Measurements from ENCODE around the gene HPS1. TPM values are rescaled to one million over a fixed set of nuclear protein-coding genes. Genes with fewer than 3 reads are reported as not detected.

The HPS1 gene
- total and polyA plus RNA-seq, 2 of the 8 experiments (the other 6 are each of a cell fraction or from before 2014, with no cell fraction given), result 38.7 to 61.7 TPM

DNA sequence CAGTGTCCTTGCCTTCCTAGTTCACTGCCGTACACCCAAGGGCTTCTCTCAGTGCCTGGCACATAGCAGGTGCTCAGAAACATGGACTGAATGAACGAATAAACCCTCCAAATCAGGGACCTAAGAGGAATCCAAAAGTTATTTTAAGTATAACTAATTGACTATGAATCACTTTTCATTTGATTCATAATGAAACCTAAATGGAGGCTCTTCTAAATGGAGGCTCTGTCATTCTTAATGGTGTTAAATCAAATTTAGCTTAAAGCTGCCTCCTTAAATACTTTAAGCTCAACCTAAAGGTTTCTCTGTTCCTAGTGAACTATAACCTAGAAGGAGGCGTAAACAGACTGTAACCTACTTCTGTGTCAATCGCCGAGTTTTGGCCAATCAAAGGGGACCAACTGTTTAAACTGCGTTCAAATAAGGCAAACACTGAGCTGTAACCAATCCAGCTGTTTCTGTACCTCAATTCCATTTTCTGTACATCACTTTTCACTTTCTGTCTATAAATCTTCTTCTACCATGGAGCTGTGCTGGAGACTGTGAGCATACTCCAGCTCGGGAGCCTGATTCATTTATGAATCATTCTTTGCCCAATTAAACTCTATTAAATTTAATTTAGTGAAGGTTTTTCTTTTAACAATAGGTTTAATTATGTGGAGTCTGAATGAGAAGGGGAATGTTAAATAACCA is 42.8 kb downstream of the HPS1 start:
- FAIRE-seq, result no peak
- Histone ChIP-seq H4K20me1 (replicated peaks in 1 of 2; ENCODE audit: control insufficient read depth in 1 of 2, insufficient read depth in 2 of 2, low read length in 2 of 2) (peaks cover 0 to 2% of the 10 kb centered on the region in 2 experiments), H3K9me3 (ENCODE audit: insufficient read depth in 2 of 2, low read depth in 1 of 2, low read length in 1 of 2) (no peaks in the 10 kb centered on the region), H3K4me2 (ENCODE audit: insufficient read depth in 1 of 2, low read depth in 2 of 2, low read length in 2 of 2) (no peak overlapping the region), H3K36me3 (ENCODE audit: control insufficient read depth in 2 of 4, insufficient read depth in 4 of 4, low read length in 3 of 4) (no peaks in the 10 kb centered on the region), H2BK12ac (ENCODE audit: low read depth, low read length) (no peak overlapping the region), H2AK5ac (ENCODE audit: low read depth, low read length) (no peak overlapping the region), H3K9ac (replicated peaks in 1 of 4; ENCODE audit: extremely low read depth in 1 of 4, low read depth in 3 of 4, low read length in 3 of 4) (no peak overlapping the region), H2BK5ac (ENCODE audit: low read depth, low read length) (no peak overlapping the region), H3K18ac (ENCODE audit: extremely low read depth, low read length) (no peak overlapping the region), H3K4me1 (replicated peaks in 1 of 4; ENCODE audit: control insufficient read depth in 3 of 4, insufficient read depth in 4 of 4, low read length in 3 of 4) (no peaks in the 10 kb centered on the region), H3K23me2 (ENCODE audit: low read depth, low read length) (peaks cover 1% of the 10 kb centered on the region; the same call in 1 of the 2 replicates), H3K79me2 (ENCODE audit: control insufficient read depth in 1 of 2, insufficient read depth in 2 of 2, low read length in 2 of 2) (no peaks in the 10 kb centered on the region), H2BK15ac (ENCODE audit: low read length) (no peak overlapping the region), H2BK120ac (replicated peaks; ENCODE audit: low read depth, low read length) (no peak overlapping the region), H4K5ac (ENCODE audit: insufficient read length, low read depth, low read length) (no peak overlapping the region), H3K4ac (replicated peaks; ENCODE audit: insufficient read length, low read depth, low read length) (no peak overlapping the region), H4K91ac (replicated peaks; ENCODE audit: insufficient read length, low read length) (no peak overlapping the region), H3K27me3 (replicated peaks in 1 of 4; ENCODE audit: control insufficient read depth in 3 of 4, extremely low read depth in 1 of 4, insufficient read depth in 3 of 4, low read length in 3 of 4) (no peaks in the 10 kb centered on the region), H2AFZ (ENCODE audit: low read length) (no peak overlapping the region), H3K4me3 (ENCODE audit: extremely low read depth in 1 of 4, insufficient read depth in 2 of 4, low read depth in 3 of 4, low read length in 4 of 4) (no peak overlapping the region), H4K8ac (ENCODE audit: extremely low read depth, insufficient read depth, low read length) (no peak overlapping the region), H3K79me1 (ENCODE audit: low read depth, low read length) (no peaks in the 10 kb centered on the region), H3K23ac (ENCODE audit: insufficient read length) (no peak overlapping the region), H2BK20ac (ENCODE audit: low read length) (no peak overlapping the region), H3K14ac (ENCODE audit: insufficient read length) (no peak overlapping the region), H3K56ac (replicated peaks; ENCODE audit: insufficient read length, low read depth, low read length) (no peak overlapping the region), H3K27ac (ENCODE audit: low read depth, low read length) (no peak overlapping the region)
- POLR2A ChIA-PET (ENCODE audit: partially characterized antibody), result no interaction called here
- CTCF ChIA-PET (ENCODE audit: partially characterized antibody), result interaction anchor here (1.0 to 1.2 kb wide), 4 partner anchors 10 to 21 kb away, joined by 3 to 8 read pairs (median 4); no protein-coding TSS in a partner anchor
- WGBS, 2 experiments (ENCODE audit: extremely low coverage in 1 of 2, insufficient coverage in 1 of 2, insufficient read length in 1 of 2, insufficient replicate concordance in 2 of 2, low coverage in 1 of 2, low lambda C conversion rate in 2 of 2, missing lambda C conversion rate in 1 of 2), result 93% methylated on average over 7 of the region's 7 CpGs; no CpG with 5 or more reads in 1 of the 2 experiments
- no peak for DNase-seq (ENCODE audit: low read depth in 1 of 2, low spot score in 2 of 2)
- TF ChIP-seq, protein P1, sequence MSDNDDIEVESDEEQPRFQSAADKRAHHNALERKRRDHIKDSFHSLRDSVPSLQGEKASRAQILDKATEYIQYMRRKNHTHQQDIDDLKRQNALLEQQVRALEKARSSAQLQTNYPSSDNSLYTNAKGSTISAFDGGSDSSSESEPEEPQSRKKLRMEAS (IDR thresholded peaks at IDR 0.05), result no peak
- TF ChIP-seq SP4 (IDR thresholded peaks at IDR 0.05; ENCODE audit: low read length) (no peak), CBX8 (IDR thresholded peaks at IDR 0.05; ENCODE audit: borderline replicate concordance, low read depth, low read length) (no peak), RFX5 (IDR thresholded peaks at IDR 0.05; ENCODE audit: borderline replicate concordance, low read depth, low read length) (no peak), CTBP2 (IDR thresholded peaks at IDR 0.05; ENCODE audit: borderline replicate concordance, insufficient read depth, insufficient read length, low read length) (no peak)

All from H1 (cell line).